GM15510 (cell line): ENCODE measurements around the gene LAMA5.

Source experiments
- POLR2A ChIP-seq: IDR thresholded peaks from 3 replicates; pipeline ENCODE4 v1.6.1; 2011; ENCODE audit warnings: borderline replicate concordance; ENCODE audit not compliant: insufficient read length; ENCODE audit errors: extremely low read depth

The LAMA5 gene

DNA sequence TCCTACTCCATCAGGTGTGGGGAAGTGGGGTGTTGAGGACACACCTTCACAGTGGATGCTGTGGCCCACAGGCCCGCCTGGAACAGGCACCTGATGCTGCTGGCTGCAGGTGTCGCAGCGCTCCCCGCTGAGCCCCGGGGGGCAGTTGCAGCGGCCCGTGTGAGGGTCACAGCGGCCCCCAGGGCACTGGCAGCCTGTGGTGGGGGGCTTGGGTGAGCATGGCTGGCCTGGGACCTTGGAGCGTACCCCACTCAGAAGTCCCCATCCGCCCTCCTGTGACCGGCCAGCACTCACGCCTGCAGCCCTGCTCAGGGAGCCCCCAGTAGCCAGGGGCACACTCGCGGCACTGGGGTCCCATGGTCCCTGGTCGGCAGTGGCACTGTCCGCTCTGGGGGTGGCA lies 45.1 kb downstream of the LAMA5 start:
- no peak for TF ChIP-seq POLR2A

DNA sequence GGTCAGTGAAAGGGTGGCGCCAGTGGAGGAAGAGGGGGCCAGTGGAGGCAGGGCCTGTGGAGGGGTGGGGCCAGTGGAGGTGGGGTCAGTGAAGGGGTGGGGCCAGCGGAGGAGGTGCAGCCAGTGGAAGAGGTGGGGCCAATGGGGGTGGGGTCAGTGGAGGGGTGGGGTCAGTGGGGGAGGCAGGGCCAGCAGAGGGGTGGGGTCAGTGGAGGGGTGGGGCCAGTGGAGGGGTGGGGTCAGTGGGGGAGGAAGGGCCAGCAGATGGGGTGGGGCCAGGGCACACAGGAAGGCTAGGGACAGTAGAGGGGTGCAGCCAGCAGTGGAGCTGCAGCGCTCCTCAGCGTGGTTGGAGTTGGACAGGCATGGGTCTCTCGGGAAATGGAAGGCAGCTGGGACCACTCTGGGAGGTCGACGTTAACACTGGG lies 45.6 kb downstream of the LAMA5 start:
- TF ChIP-seq POLR2A = no peak

DNA sequence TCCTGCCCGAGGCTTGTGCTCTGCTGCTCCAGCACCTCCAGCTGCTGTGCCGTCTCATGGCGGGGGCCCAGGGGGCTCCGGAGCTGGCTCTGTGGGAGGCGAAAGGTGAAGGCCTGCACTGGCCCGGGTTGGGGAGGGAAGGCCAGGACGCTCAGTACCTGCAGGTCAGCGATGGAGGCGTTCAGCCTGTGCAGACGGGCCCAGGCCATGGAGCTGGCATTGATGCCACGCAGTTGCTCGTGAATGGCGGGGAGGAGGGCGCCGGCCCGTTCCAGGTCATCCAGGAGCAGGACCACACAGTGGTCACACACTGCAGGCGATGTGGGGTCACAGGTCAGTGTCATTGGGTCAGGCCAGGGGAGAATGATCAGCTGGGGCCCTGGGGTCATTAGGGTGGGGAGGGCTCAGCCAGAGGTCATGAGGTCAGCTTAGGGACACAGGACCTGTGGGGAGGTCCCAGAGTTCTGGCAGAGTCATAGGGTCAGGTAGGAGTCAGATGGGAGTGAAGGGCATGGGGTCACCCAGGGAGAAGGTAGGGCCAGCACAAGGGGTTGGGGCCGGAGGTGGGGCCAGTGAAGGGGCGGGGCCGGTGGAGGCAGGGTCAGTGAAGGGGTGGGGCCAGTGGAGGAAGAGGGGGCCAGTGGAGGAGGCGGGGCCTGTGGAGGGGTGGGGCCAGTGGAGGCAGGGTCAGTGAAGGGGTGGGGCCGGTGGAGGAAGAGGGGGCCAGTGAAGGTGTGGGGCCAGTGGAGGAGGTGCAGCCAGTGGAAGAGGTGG lies 46.3 kb downstream of the LAMA5 start:
- TF ChIP-seq POLR2A = no peak

DNA sequence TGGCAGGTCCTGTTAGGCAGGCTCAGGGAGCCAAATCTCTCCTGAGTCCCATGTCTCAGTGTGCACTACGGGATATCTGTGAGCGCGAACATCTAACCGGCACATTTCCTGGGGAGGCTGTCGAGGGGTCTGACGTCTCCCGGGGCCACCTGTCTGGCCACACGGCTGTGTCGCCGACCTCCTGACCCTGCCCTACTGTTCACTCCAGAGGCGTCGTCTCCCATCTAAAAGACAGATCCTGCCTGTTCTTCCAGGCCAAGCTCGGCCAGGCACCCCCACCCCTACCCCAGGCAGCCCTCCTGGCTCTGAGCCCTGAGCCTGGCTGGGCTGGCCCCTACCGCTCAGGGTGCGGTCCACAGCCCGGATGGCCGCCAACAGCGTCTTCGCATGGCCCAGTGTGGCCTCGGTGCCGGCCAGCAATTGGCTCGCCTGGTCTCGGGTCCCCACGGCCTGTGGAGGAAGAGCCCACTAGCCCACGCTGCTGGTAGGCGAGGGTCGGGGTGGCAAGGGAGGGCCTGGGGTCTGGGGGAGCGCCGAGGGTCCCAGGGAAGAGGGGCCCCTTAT lies 47.7 kb downstream of the LAMA5 start:
- TF ChIP-seq POLR2A = no peak

GRCh38 chr20:62318400-62319345 lies 48.4 kb downstream of the LAMA5 start:
- TF ChIP-seq POLR2A = no peak

- no peak for TF ChIP-seq POLR2A
Observed at GRCh38 chr20:62317167-62317655, 49.9 kb downstream of the LAMA5 start.

- TF ChIP-seq POLR2A = no peak
Observed at GRCh38 chr20:62316331-62317166, 50.6 kb downstream of the LAMA5 start.

DNA sequence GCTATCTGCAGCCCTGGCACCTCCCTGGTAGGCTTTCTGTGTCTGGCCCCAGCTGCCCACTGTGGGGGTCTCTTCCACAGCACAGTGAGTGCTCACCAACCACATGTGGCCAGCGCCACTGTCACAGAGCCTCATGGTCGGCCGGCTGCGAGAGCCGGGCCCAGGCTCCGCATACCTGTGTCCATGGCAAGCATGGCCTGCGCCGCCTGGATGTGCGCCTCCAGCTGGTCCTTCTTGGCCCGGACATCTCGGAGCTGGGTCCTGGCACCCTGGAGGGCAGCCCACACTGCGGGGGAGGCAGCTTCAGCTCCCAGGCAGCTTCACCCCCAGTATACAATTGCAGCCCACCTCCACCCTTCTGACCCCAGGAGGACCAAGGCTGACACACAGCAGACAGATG lies 51.3 kb downstream of the LAMA5 start:
- no peak for TF ChIP-seq POLR2A

- no peak for TF ChIP-seq POLR2A
Observed at GRCh38 chr20:62314711-62315302, 52.3 kb downstream of the LAMA5 start.

GRCh38 chr20:62314339-62314638 lies 52.8 kb downstream of the LAMA5 start:
- no peak for TF ChIP-seq POLR2A

- TF ChIP-seq POLR2A = no peak
Observed at GRCh38 chr20:62313460-62314338, 53.4 kb downstream of the LAMA5 start.

GRCh38 chr20:62313021-62313420 lies 54.1 kb downstream of the LAMA5 start:
- no peak for TF ChIP-seq POLR2A

DNA sequence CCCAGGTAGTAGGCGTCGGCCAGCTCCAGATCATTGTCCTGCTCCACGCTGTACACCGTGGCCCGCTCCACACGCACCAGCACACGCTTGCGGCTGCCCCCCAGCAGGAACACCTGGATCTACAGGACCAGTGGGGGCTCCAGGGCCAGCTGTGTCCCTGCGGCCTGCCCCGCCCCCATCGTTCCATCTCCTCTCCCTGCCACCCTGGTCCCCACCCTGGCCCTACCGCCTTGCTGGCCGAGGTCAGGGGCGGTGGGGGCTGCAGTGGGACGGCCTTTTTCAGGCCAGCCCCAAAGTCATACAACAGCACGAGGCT lies 54.5 kb downstream of the LAMA5 start:
- TF ChIP-seq POLR2A = no peak
